ENCODE measurements around the gene NSDHL. TPM values are rescaled to one million over a fixed set of nuclear protein-coding genes. Genes with fewer than 3 reads are reported as not detected.

The NSDHL gene
- total RNA-seq, 2 experiments from 2014 or later: 13.7 to 20.2 TPM

DNA sequence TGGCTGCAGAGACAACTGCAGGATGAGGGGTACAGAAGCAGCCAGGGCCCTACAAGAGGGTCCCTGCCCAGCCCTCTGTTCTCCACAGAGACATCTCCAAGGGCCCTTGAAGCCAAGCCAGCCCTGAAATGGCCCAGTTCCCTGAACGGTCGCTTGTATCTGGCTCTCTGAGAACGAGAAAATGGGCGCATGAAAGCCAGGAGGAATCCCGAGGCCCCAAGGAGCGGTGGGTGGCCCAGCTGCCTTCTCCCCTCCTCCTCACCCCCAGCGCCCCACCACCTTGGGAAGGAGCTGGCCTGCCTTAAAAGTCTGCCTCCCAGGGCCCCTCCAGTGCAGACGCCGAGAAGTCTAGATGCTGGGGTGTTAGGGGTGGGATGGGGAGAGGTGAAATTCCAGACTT lies 72.7 kb downstream of the NSDHL start:
- intact Hi-C loops (cut with micrococcal nuclease; ENCODE audit: unreplicated experiment): no loop called here
- CTCF ChIA-PET (ENCODE audit: unreplicated experiment): no interaction called here
- Histone ChIP-seq H4K20me1 (ENCODE audit: insufficient read depth, low read length) (no peaks in the 10 kb centered on the region), H3K4me2 (ENCODE audit: low read length) (no peak overlapping the region), H3K9me3 (ENCODE audit: low read length) (no peaks in the 10 kb centered on the region), H3K79me2 (ENCODE audit: insufficient read depth, low read depth, low read length) (no peaks in the 10 kb centered on the region), H3K4me3 (ENCODE audit: low read depth, low read length, poor library complexity, severe bottlenecking) (no peak overlapping the region), H3K4me1 (ENCODE audit: insufficient read depth, low read length, poor library complexity, severe bottlenecking) (no peaks in the 10 kb centered on the region), H2AFZ (ENCODE audit: low read length) (no peak overlapping the region), H3K36me3 (ENCODE audit: insufficient read depth, low read length) (no peaks in the 10 kb centered on the region), H3K9me2 (ENCODE audit: insufficient read depth, low read length) (no peaks in the 10 kb centered on the region), H3K27ac (ENCODE audit: low read depth, low read length, poor library complexity, severe bottlenecking) (no peak overlapping the region)
- no peak for DNase-seq (ENCODE audit: low spot score)
- TF ChIP-seq, protein P1, sequence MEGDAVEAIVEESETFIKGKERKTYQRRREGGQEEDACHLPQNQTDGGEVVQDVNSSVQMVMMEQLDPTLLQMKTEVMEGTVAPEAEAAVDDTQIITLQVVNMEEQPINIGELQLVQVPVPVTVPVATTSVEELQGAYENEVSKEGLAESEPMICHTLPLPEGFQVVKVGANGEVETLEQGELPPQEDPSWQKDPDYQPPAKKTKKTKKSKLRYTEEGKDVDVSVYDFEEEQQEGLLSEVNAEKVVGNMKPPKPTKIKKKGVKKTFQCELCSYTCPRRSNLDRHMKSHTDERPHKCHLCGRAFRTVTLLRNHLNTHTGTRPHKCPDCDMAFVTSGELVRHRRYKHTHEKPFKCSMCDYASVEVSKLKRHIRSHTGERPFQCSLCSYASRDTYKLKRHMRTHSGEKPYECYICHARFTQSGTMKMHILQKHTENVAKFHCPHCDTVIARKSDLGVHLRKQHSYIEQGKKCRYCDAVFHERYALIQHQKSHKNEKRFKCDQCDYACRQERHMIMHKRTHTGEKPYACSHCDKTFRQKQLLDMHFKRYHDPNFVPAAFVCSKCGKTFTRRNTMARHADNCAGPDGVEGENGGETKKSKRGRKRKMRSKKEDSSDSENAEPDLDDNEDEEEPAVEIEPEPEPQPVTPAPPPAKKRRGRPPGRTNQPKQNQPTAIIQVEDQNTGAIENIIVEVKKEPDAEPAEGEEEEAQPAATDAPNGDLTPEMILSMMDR (conservative IDR thresholded peaks at IDR 0.05; ENCODE audit: low read length): no peak
- POLR2A ChIA-PET: no interaction called here
- BruUV-seq (replicated peaks): no TSS peak

DNA sequence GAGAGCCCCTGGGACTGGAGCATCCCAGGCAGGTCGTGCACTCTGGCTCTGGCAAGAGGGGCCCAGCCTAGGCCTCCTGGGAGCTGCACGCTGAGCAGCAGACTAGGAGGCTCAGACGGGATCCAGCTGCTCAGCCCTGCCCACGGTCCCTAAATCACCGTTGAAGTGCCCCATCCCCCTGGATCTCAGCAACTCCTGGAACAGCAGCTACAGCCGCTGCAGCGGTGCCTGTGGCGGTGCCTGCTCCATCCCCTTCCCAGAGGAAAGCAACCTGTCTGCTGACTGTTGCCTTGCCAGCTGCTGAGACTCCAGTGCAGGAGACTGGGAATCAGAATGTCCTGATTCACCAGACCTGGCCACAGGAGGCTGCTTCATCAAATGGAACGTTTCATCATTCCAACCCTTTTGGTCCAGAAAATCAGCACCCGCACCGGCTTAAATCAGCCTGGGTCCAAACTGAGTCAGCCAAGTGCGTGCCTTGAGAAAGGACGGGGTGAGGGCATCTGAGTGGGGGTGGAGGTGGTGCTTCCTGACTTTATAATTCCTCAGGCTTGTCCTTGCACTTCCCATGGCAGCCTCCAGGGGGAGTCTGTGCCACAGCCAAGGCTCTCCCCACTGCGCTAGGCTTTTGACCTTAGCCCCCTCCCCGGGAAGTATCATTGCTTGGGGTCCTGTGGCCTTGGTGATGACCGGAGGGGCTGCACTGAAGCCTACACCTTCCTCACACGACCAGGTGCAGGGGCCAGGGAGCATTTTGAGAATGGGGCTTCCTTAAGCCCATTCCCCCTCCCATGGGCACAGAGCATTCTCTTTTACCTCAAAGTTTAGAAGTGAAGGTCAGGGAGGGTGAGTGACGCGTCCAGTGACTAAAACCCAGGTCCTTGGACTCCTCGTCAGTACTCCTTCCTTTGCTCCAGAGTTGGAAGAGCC lies 73.6 kb downstream of the NSDHL start:
- Histone ChIP-seq H3K9me2 (ENCODE audit: insufficient read depth, low read length) (no peaks in the 10 kb centered on the region), H3K4me2 (ENCODE audit: low read length) (no peak overlapping the region), H3K4me1 (ENCODE audit: insufficient read depth, low read length, poor library complexity, severe bottlenecking) (no peaks in the 10 kb centered on the region), H3K27ac (ENCODE audit: low read depth, low read length, poor library complexity, severe bottlenecking) (no peak overlapping the region), H3K79me2 (ENCODE audit: insufficient read depth, low read depth, low read length) (no peaks in the 10 kb centered on the region), H3K4me3 (ENCODE audit: low read depth, low read length, poor library complexity, severe bottlenecking) (no peak overlapping the region), H4K20me1 (ENCODE audit: insufficient read depth, low read length) (no peaks in the 10 kb centered on the region), H3K9me3 (ENCODE audit: low read length) (no peaks in the 10 kb centered on the region), H2AFZ (ENCODE audit: low read length) (no peak overlapping the region), H3K36me3 (ENCODE audit: insufficient read depth, low read length) (no peaks in the 10 kb centered on the region)
- peak; percentile 36 for DNase-seq (ENCODE audit: low spot score)
- CTCF ChIA-PET (ENCODE audit: unreplicated experiment): no interaction called here
- TF ChIP-seq, protein P1 (conservative IDR thresholded peaks at IDR 0.05; ENCODE audit: low read length): peak; percentile 72
- no peak for TF ChIP-seq EZH2phosphoT487 (IDR thresholded peaks at IDR 0.05; ENCODE audit: borderline replicate concordance, low read depth, low read length)
- intact Hi-C loops (cut with micrococcal nuclease; ENCODE audit: unreplicated experiment): loop anchor here (1.0 kb wide), 1 partner anchor 22 kb away; no protein-coding TSS in a partner anchor
- no TSS peak for BruUV-seq (replicated peaks)
- POLR2A ChIA-PET: no interaction called here

DNA sequence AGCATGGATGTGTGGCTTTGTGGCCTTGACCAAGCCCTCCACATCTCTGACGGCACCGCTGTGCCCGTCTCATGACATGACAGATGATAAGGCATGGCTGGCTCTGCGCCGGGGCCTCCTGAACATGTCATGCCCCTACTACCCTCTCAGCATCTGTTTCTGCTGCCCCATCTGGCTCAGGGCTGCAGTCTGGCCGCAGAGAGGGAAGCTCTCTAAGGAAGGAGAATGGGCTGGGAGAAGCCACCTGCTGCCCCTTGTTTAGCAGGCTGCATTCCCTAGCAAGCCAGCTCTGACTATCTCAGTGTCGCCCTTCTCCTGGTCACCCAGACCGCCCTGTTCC lies 74.2 kb downstream of the NSDHL start:
- Histone ChIP-seq H3K4me3 (ENCODE audit: low read depth, low read length, poor library complexity, severe bottlenecking) (no peak overlapping the region), H3K36me3 (ENCODE audit: insufficient read depth, low read length) (no peaks in the 10 kb centered on the region), H3K27ac (ENCODE audit: low read depth, low read length, poor library complexity, severe bottlenecking) (no peak overlapping the region), H3K9me2 (ENCODE audit: insufficient read depth, low read length) (no peaks in the 10 kb centered on the region), H3K4me1 (ENCODE audit: insufficient read depth, low read length, poor library complexity, severe bottlenecking) (peaks cover 2% of the 10 kb centered on the region), H4K20me1 (ENCODE audit: insufficient read depth, low read length) (no peaks in the 10 kb centered on the region), H3K4me2 (ENCODE audit: low read length) (no peak overlapping the region), H3K79me2 (ENCODE audit: insufficient read depth, low read depth, low read length) (no peaks in the 10 kb centered on the region), H3K9me3 (ENCODE audit: low read length) (no peaks in the 10 kb centered on the region), H2AFZ (ENCODE audit: low read length) (no peak overlapping the region)
- TF ChIP-seq EZH2phosphoT487 (IDR thresholded peaks at IDR 0.05; ENCODE audit: borderline replicate concordance, low read depth, low read length): no peak
- TF ChIP-seq, protein P1 (conservative IDR thresholded peaks at IDR 0.05; ENCODE audit: low read length): no peak
- intact Hi-C loops (cut with micrococcal nuclease; ENCODE audit: unreplicated experiment): no loop called here
- POLR2A ChIA-PET: no interaction called here
- no TSS peak for BruUV-seq (replicated peaks)
- DNase-seq (ENCODE audit: low spot score): no peak
- CTCF ChIA-PET (ENCODE audit: unreplicated experiment): no interaction called here
